Measurements from ENCODE around the gene MUC5AC.

Gene MUC5AC

GRCh38 chr11:1205121-1205986 is 47.6 kb downstream of the MUC5AC start:
- H3K36me3 ChIP-seq (replicated peaks) = no peaks in the 10 kb centered on the region
- H3K27me3 ChIP-seq (replicated peaks) = no peaks in the 10 kb centered on the region
- no peak overlapping the region for H3K4me3 ChIP-seq (ENCODE audit: low read depth, low read length)
- H3K27ac ChIP-seq = no peak overlapping the region
- in situ Hi-C loops (cut with HindIII; ENCODE audit: low pct_ligation_motif_present, low sequenced_read_pairs) = no loop called here
- TF ChIP-seq, protein P1, sequence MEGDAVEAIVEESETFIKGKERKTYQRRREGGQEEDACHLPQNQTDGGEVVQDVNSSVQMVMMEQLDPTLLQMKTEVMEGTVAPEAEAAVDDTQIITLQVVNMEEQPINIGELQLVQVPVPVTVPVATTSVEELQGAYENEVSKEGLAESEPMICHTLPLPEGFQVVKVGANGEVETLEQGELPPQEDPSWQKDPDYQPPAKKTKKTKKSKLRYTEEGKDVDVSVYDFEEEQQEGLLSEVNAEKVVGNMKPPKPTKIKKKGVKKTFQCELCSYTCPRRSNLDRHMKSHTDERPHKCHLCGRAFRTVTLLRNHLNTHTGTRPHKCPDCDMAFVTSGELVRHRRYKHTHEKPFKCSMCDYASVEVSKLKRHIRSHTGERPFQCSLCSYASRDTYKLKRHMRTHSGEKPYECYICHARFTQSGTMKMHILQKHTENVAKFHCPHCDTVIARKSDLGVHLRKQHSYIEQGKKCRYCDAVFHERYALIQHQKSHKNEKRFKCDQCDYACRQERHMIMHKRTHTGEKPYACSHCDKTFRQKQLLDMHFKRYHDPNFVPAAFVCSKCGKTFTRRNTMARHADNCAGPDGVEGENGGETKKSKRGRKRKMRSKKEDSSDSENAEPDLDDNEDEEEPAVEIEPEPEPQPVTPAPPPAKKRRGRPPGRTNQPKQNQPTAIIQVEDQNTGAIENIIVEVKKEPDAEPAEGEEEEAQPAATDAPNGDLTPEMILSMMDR (IDR thresholded peaks at IDR 0.05; ENCODE audit: low read depth, low read length, missing control alignments) = no peak
- no peak for DNase-seq

GRCh38 chr11:1205987-1206331 is 48.2 kb downstream of the MUC5AC start:
- Histone ChIP-seq H3K36me3 (replicated peaks) (no peaks in the 10 kb centered on the region), H3K4me3 (ENCODE audit: low read depth, low read length) (no peak overlapping the region), H3K27ac (no peak overlapping the region), H3K27me3 (replicated peaks) (no peaks in the 10 kb centered on the region)
- TF ChIP-seq, protein P1 (IDR thresholded peaks at IDR 0.05; ENCODE audit: low read depth, low read length, missing control alignments) = no peak
- DNase-seq = no peak
- in situ Hi-C loops (cut with HindIII; ENCODE audit: low pct_ligation_motif_present, low sequenced_read_pairs) = no loop called here

DNA sequence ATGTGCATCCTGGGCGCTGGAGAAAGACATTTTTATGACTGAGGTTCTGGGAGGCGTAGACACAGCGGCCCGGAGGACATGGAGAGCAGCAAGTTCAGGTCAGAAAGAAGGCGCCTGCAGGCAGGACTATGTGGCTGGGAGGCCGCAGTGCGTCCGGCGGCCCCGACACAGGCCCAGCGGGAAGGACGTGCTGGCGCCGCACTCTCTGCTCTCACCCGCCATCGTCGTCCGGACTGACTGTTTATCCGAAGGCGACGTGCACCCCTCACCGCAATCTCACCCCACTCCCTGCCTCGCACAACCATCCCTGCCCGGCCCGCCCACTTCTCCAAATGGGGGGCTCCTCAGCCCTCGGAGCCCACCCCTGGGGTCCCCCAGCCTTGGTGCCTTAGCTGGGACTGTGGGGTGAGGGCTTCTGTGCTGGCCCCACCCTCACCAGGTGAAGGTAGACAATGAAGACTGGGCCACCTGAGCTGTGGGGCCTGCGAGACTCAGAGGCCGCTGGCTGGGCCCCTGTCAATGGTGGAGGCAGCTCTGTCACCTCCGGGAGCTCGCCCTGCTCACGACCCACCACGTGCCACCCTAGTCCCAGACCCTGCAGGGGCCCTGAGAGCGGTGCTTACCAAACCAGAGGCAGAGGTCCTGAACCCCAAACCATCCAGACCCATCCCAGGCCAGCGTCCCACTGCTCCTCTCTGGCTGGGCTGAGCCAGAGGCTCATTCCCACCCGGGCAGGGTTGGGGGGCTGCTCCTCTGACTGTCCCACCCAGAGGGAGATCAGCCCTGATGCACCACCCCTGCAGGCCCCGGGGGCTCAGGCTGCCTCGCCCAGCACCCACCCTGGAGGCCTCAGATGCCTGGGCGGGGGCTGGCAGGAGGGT is 48.9 kb downstream of the MUC5AC start:
- Histone ChIP-seq H3K27ac (no peak overlapping the region), H3K4me3 (ENCODE audit: low read depth, low read length) (no peak overlapping the region), H3K36me3 (replicated peaks) (no peaks in the 10 kb centered on the region), H3K27me3 (replicated peaks) (no peaks in the 10 kb centered on the region)
- TF ChIP-seq, protein P1 (IDR thresholded peaks at IDR 0.05; ENCODE audit: low read depth, low read length, missing control alignments) = no peak
- no peak for DNase-seq
- in situ Hi-C loops (cut with HindIII; ENCODE audit: low pct_ligation_motif_present, low sequenced_read_pairs) = no loop called here

- TF ChIP-seq, protein P1 (IDR thresholded peaks at IDR 0.05; ENCODE audit: low read depth, low read length, missing control alignments) = no peak
- Histone ChIP-seq H3K4me3 (ENCODE audit: low read depth, low read length) (no peak overlapping the region), H3K27ac (no peak overlapping the region), H3K36me3 (replicated peaks) (no peaks in the 10 kb centered on the region), H3K27me3 (replicated peaks) (no peaks in the 10 kb centered on the region)
- no peak for DNase-seq
- in situ Hi-C loops (cut with HindIII; ENCODE audit: low pct_ligation_motif_present, low sequenced_read_pairs) = no loop called here
Measured at GRCh38 chr11:1207401-1208143, 49.8 kb downstream of the MUC5AC start.

DNA sequence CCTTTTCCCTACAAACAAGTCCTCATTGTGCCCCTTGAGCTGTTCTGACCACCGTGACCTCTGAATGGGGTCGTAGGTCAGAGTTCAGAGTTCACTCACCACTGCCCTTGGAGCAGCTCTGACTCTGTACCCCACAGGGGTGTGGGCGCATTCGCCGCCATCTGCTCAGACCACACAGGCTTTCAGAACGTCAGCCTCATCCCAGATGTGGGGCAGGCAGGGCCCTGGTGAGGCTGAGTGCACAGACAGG is 50.3 kb downstream of the MUC5AC start:
- no peak overlapping the region for H3K4me3 ChIP-seq (ENCODE audit: low read depth, low read length)
- in situ Hi-C loops (cut with HindIII; ENCODE audit: low pct_ligation_motif_present, low sequenced_read_pairs) = no loop called here
- TF ChIP-seq, protein P1 (IDR thresholded peaks at IDR 0.05; ENCODE audit: low read depth, low read length, missing control alignments) = no peak
- no peaks in the 10 kb centered on the region for H3K36me3 ChIP-seq (replicated peaks)
- no peak overlapping the region for H3K27ac ChIP-seq
- no peak for DNase-seq
- no peaks in the 10 kb centered on the region for H3K27me3 ChIP-seq (replicated peaks)

Measured in brain microvascular endothelial cell (primary cell).